Measurements from ENCODE around the gene RILPL1.

- TF ChIP-seq CTCF (conservative IDR thresholded peaks at IDR 0.05) (no peak), EZH2 (IDR thresholded peaks at IDR 0.05; ENCODE audit: low read depth) (no peak)
Measured at GRCh38 chr12:123421314-123421713, 112.2 kb downstream of the RILPL1 start.

All from PC-9 (cell line).